ENCODE results near the gene DPY19L3.

DPY19L3 gene, protein sequence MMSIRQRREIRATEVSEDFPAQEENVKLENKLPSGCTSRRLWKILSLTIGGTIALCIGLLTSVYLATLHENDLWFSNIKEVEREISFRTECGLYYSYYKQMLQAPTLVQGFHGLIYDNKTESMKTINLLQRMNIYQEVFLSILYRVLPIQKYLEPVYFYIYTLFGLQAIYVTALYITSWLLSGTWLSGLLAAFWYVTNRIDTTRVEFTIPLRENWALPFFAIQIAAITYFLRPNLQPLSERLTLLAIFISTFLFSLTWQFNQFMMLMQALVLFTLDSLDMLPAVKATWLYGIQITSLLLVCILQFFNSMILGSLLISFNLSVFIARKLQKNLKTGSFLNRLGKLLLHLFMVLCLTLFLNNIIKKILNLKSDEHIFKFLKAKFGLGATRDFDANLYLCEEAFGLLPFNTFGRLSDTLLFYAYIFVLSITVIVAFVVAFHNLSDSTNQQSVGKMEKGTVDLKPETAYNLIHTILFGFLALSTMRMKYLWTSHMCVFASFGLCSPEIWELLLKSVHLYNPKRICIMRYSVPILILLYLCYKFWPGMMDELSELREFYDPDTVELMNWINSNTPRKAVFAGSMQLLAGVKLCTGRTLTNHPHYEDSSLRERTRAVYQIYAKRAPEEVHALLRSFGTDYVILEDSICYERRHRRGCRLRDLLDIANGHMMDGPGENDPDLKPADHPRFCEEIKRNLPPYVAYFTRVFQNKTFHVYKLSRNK

DNA sequence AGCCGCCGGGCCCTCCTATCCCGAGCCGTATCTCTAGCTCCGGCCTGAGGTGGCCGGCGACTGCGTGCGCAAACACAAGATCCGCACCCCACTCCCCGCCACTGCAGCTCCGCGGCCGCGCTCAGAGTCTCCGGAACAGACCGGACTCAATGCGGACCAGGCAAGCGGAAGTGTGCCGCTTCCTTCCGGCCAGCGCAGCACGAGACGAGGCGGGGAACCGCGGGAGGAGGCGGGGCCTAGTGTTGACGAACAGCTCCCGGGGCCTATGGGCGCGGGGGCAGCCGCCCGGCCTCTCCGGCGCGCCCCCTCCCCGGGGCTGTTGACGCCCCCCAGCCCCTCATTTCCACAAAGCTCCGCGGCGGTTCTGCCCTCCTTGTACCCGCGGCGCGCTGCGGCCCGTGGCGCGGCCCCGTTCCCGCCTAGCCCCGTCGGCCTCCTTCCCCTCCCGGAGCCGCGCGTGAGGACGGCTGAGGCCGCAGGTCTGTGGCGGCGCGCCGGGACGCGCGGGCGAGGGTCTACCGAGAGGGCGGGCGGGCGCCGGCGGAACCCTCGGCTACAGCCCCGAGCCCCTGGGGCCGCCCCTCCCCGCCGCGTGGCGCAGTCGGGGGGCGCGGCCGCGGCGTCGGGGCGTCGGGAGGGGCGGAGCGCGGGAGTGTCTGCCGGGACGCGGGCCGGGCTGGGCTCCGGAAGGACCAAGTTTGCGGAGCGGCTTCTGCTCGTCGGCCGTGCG lies at the start of gene DPY19L3:
DPY19L3 (plus strand) TSS at position 340 of the 730 bp plus-strand sequence. CDS start 2,484 bp downstream, outside the sequence.
- TF ChIP-seq RAD21 (IDR thresholded peaks at IDR 0.05; ENCODE audit: low read depth): no peak
- no peak for TF ChIP-seq TEAD4 (IDR thresholded peaks at IDR 0.05)
- TF ChIP-seq CEBPB (IDR thresholded peaks at IDR 0.05): no peak
- no peak for TF ChIP-seq FOXM1 (IDR thresholded peaks at IDR 0.05; ENCODE audit: borderline replicate concordance, low read depth)
- peak; percentile 3; the same call in 1 of the 2 replicates for TF ChIP-seq NFIC (IDR thresholded peaks at IDR 0.05)
- TF ChIP-seq TCF12 (IDR thresholded peaks at IDR 0.05; ENCODE audit: low read depth): peak; percentile 54; the same call in 1 of the 2 replicates
- TF ChIP-seq TAF1 (IDR thresholded peaks at IDR 0.05; ENCODE audit: low read depth): peak; percentile 92
- TF ChIP-seq, protein P1, sequence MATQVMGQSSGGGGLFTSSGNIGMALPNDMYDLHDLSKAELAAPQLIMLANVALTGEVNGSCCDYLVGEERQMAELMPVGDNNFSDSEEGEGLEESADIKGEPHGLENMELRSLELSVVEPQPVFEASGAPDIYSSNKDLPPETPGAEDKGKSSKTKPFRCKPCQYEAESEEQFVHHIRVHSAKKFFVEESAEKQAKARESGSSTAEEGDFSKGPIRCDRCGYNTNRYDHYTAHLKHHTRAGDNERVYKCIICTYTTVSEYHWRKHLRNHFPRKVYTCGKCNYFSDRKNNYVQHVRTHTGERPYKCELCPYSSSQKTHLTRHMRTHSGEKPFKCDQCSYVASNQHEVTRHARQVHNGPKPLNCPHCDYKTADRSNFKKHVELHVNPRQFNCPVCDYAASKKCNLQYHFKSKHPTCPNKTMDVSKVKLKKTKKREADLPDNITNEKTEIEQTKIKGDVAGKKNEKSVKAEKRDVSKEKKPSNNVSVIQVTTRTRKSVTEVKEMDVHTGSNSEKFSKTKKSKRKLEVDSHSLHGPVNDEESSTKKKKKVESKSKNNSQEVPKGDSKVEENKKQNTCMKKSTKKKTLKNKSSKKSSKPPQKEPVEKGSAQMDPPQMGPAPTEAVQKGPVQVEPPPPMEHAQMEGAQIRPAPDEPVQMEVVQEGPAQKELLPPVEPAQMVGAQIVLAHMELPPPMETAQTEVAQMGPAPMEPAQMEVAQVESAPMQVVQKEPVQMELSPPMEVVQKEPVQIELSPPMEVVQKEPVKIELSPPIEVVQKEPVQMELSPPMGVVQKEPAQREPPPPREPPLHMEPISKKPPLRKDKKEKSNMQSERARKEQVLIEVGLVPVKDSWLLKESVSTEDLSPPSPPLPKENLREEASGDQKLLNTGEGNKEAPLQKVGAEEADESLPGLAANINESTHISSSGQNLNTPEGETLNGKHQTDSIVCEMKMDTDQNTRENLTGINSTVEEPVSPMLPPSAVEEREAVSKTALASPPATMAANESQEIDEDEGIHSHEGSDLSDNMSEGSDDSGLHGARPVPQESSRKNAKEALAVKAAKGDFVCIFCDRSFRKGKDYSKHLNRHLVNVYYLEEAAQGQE (IDR thresholded peaks at IDR 0.05; ENCODE audit: low read depth): no peak
- TF ChIP-seq CREB1 (IDR thresholded peaks at IDR 0.05; ENCODE audit: low read depth): no peak; the same call in 1 of the 2 replicates
- 0 out of 2 replicates have a peak, but pooled peaks have one; percentile 10 for TF ChIP-seq YY1 (IDR thresholded peaks at IDR 0.05; ENCODE audit: low read depth)
- peak; percentile 98 for TF ChIP-seq ZBTB7A (IDR thresholded peaks at IDR 0.05; ENCODE audit: low read depth)
- TF ChIP-seq EGR1 (IDR thresholded peaks at IDR 0.05): no peak
- TF ChIP-seq, protein P2, sequence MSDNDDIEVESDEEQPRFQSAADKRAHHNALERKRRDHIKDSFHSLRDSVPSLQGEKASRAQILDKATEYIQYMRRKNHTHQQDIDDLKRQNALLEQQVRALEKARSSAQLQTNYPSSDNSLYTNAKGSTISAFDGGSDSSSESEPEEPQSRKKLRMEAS (IDR thresholded peaks at IDR 0.05): peak; percentile 81
- TF ChIP-seq EP300 (IDR thresholded peaks at IDR 0.05; ENCODE audit: borderline replicate concordance): no peak
- TF ChIP-seq, protein P3, sequence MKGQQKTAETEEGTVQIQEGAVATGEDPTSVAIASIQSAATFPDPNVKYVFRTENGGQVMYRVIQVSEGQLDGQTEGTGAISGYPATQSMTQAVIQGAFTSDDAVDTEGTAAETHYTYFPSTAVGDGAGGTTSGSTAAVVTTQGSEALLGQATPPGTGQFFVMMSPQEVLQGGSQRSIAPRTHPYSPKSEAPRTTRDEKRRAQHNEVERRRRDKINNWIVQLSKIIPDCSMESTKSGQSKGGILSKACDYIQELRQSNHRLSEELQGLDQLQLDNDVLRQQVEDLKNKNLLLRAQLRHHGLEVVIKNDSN (IDR thresholded peaks at IDR 0.05): peak; percentile 57

DNA sequence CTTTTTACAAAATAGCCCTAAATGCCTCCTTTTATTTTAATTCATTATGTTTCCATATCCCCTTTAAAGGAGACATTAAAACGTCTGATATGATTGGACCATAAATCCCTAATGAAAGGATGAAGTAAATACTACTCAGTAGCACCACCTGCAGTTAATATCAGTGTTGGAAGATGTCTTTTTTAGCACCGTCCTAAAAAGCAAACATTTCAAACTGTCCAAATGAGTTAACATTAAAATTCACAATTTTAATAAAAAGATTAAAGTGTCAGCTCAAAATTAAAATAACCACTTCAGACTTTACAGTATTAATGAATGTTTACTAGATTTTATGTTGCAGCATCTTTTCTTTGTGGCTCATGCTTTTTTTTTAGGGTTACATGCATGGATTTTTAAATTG lies 47.9 kb upstream of the DPY19L3 start:
- TF ChIP-seq, protein P1 (IDR thresholded peaks at IDR 0.05; ENCODE audit: low read depth): no peak
- TF ChIP-seq TEAD4 (IDR thresholded peaks at IDR 0.05) (no peak), TAF1 (IDR thresholded peaks at IDR 0.05; ENCODE audit: low read depth) (no peak), CREB1 (IDR thresholded peaks at IDR 0.05; ENCODE audit: low read depth) (no peak), EGR1 (IDR thresholded peaks at IDR 0.05) (no peak), EP300 (IDR thresholded peaks at IDR 0.05; ENCODE audit: borderline replicate concordance) (no peak), CEBPB (IDR thresholded peaks at IDR 0.05) (no peak), YY1 (IDR thresholded peaks at IDR 0.05; ENCODE audit: low read depth) (no peak), TCF12 (IDR thresholded peaks at IDR 0.05; ENCODE audit: low read depth) (no peak), ZBTB7A (IDR thresholded peaks at IDR 0.05; ENCODE audit: low read depth) (no peak), FOXM1 (IDR thresholded peaks at IDR 0.05; ENCODE audit: borderline replicate concordance, low read depth) (no peak), NFIC (IDR thresholded peaks at IDR 0.05) (no peak), RAD21 (IDR thresholded peaks at IDR 0.05; ENCODE audit: low read depth) (no peak)
- TF ChIP-seq, protein P2 (IDR thresholded peaks at IDR 0.05): no peak
- TF ChIP-seq, protein P3 (IDR thresholded peaks at IDR 0.05): no peak

DNA sequence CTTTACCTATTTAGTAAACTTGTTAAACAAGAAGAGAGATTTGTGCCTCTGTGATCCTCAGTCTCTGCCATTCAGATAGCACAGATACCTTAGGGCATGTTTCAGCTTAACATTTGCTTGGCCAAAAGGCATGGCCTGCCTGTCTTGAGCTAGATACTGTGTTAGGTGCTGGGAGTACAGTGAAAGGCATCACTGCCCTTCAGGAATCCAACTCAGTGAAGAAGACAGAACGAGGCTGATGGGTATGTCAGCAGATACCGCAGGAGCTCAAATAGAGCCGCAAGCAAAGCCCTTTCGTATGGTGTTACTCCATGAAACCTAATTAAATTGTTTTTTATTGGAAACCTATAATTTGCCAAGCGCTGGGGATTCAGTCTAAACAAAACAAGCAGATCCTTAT lies 47.2 kb upstream of the DPY19L3 start:
- TF ChIP-seq TAF1 (IDR thresholded peaks at IDR 0.05; ENCODE audit: low read depth): no peak
- no peak for TF ChIP-seq NFIC (IDR thresholded peaks at IDR 0.05)
- TF ChIP-seq TEAD4 (IDR thresholded peaks at IDR 0.05): no peak
- TF ChIP-seq TCF12 (IDR thresholded peaks at IDR 0.05; ENCODE audit: low read depth): no peak
- TF ChIP-seq EGR1 (IDR thresholded peaks at IDR 0.05): no peak
- no peak for TF ChIP-seq RAD21 (IDR thresholded peaks at IDR 0.05; ENCODE audit: low read depth)
- no peak for TF ChIP-seq FOXM1 (IDR thresholded peaks at IDR 0.05; ENCODE audit: borderline replicate concordance, low read depth)
- TF ChIP-seq, protein P2 (IDR thresholded peaks at IDR 0.05): no peak
- TF ChIP-seq, protein P1 (IDR thresholded peaks at IDR 0.05; ENCODE audit: low read depth): no peak
- TF ChIP-seq ZBTB7A (IDR thresholded peaks at IDR 0.05; ENCODE audit: low read depth): no peak
- TF ChIP-seq CEBPB (IDR thresholded peaks at IDR 0.05): no peak
- TF ChIP-seq CREB1 (IDR thresholded peaks at IDR 0.05; ENCODE audit: low read depth): no peak
- TF ChIP-seq, protein P3 (IDR thresholded peaks at IDR 0.05): no peak
